H1 (cell line): ENCODE results near the gene TRIM31. TPM values are rescaled to one million over a fixed set of nuclear protein-coding genes. Genes with fewer than 3 reads are reported as not detected.

Experiments used
- TAF1 ChIP-seq: IDR thresholded peaks from 2 replicates; pipeline ENCODE4 v1.6.1; 2011; ENCODE audit warnings: mild to moderate bottlenecking, low read depth, low read length
- polyA plus RNA-seq, 7 experiments: library from polyadenylated mRNA; depleted of rRNA in 3 of 7; stranded (reverse) in 5 of 7; unstranded in 2 of 7; fragments of >200 nt in 5 of 7; fragments of 200-250 nt in 2 of 7; gene quantifications; 1 replicate in 5 of 7; 2 replicates in 1 of 7; 4 replicates in 1 of 7; pipeline versions ENCODE4 v1.2.1 to v1.2.3, GENCODE V29; 2011 to 2013; ENCODE audit warnings: missing spikeins in 2 of 7, mixed read lengths in 2 of 7
- total RNA-seq: library from RNA; stranded (reverse); fragmentation: NEBNext Ultra II Directional; extraction: Animal tissue kit (Norgen Biotek cat#: 25700); gene quantifications from 2 replicates; pipeline ENCODE4 v1.2.1, GENCODE V29; 2021
- TF ChIP-seq, protein P1 (sequence below): fragments of 300-600 bp; sonication (generic); IDR thresholded peaks from 2 replicates; pipeline ENCODE4 v1.7.1; 2012; ENCODE audit warnings: low read length, moderate library complexity, mild to moderate bottlenecking, inconsistent platforms; ENCODE audit not compliant: insufficient replicate concordance

TRIM31 gene
- total and polyA plus RNA-seq, 2 of the 8 experiments (the other 6 are each of a cell fraction or from before 2014, with no cell fraction given) = not detected

DNA sequence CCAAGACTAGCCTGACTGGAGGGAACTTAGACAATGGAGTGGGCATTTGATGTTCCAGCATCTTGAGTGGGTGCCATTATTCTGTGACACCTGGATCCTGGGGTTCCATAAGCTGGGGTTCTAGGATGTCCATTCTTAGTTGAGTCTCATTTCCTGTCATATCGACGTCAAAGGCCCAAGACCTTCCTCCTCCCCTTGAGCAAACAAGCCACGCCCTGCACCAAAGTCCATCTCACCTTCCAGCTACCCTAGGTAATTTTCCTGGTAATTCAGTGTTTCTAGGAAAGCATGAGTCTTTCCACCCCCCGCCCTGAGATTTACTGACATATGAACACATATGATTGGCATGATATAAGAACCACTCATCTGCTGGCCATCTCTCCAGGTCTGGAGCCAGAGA lies 22.9 kb upstream of the TRIM31 start, which contains the start of gene TRIM40 (continued):
- TF ChIP-seq TAF1 = no peak
- TF ChIP-seq, protein P1, sequence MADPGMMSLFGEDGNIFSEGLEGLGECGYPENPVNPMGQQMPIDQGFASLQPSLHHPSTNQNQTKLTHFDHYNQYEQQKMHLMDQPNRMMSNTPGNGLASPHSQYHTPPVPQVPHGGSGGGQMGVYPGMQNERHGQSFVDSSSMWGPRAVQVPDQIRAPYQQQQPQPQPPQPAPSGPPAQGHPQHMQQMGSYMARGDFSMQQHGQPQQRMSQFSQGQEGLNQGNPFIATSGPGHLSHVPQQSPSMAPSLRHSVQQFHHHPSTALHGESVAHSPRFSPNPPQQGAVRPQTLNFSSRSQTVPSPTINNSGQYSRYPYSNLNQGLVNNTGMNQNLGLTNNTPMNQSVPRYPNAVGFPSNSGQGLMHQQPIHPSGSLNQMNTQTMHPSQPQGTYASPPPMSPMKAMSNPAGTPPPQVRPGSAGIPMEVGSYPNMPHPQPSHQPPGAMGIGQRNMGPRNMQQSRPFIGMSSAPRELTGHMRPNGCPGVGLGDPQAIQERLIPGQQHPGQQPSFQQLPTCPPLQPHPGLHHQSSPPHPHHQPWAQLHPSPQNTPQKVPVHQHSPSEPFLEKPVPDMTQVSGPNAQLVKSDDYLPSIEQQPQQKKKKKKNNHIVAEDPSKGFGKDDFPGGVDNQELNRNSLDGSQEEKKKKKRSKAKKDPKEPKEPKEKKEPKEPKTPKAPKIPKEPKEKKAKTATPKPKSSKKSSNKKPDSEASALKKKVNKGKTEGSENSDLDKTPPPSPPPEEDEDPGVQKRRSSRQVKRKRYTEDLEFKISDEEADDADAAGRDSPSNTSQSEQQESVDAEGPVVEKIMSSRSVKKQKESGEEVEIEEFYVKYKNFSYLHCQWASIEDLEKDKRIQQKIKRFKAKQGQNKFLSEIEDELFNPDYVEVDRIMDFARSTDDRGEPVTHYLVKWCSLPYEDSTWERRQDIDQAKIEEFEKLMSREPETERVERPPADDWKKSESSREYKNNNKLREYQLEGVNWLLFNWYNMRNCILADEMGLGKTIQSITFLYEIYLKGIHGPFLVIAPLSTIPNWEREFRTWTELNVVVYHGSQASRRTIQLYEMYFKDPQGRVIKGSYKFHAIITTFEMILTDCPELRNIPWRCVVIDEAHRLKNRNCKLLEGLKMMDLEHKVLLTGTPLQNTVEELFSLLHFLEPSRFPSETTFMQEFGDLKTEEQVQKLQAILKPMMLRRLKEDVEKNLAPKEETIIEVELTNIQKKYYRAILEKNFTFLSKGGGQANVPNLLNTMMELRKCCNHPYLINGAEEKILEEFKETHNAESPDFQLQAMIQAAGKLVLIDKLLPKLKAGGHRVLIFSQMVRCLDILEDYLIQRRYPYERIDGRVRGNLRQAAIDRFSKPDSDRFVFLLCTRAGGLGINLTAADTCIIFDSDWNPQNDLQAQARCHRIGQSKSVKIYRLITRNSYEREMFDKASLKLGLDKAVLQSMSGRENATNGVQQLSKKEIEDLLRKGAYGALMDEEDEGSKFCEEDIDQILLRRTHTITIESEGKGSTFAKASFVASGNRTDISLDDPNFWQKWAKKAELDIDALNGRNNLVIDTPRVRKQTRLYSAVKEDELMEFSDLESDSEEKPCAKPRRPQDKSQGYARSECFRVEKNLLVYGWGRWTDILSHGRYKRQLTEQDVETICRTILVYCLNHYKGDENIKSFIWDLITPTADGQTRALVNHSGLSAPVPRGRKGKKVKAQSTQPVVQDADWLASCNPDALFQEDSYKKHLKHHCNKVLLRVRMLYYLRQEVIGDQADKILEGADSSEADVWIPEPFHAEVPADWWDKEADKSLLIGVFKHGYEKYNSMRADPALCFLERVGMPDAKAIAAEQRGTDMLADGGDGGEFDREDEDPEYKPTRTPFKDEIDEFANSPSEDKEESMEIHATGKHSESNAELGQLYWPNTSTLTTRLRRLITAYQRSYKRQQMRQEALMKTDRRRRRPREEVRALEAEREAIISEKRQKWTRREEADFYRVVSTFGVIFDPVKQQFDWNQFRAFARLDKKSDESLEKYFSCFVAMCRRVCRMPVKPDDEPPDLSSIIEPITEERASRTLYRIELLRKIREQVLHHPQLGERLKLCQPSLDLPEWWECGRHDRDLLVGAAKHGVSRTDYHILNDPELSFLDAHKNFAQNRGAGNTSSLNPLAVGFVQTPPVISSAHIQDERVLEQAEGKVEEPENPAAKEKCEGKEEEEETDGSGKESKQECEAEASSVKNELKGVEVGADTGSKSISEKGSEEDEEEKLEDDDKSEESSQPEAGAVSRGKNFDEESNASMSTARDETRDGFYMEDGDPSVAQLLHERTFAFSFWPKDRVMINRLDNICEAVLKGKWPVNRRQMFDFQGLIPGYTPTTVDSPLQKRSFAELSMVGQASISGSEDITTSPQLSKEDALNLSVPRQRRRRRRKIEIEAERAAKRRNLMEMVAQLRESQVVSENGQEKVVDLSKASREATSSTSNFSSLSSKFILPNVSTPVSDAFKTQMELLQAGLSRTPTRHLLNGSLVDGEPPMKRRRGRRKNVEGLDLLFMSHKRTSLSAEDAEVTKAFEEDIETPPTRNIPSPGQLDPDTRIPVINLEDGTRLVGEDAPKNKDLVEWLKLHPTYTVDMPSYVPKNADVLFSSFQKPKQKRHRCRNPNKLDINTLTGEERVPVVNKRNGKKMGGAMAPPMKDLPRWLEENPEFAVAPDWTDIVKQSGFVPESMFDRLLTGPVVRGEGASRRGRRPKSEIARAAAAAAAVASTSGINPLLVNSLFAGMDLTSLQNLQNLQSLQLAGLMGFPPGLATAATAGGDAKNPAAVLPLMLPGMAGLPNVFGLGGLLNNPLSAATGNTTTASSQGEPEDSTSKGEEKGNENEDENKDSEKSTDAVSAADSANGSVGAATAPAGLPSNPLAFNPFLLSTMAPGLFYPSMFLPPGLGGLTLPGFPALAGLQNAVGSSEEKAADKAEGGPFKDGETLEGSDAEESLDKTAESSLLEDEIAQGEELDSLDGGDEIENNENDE = no peak
